Measurements from ENCODE around the gene S1PR4.

Gene S1PR4, protein sequence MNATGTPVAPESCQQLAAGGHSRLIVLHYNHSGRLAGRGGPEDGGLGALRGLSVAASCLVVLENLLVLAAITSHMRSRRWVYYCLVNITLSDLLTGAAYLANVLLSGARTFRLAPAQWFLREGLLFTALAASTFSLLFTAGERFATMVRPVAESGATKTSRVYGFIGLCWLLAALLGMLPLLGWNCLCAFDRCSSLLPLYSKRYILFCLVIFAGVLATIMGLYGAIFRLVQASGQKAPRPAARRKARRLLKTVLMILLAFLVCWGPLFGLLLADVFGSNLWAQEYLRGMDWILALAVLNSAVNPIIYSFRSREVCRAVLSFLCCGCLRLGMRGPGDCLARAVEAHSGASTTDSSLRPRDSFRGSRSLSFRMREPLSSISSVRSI

DNA sequence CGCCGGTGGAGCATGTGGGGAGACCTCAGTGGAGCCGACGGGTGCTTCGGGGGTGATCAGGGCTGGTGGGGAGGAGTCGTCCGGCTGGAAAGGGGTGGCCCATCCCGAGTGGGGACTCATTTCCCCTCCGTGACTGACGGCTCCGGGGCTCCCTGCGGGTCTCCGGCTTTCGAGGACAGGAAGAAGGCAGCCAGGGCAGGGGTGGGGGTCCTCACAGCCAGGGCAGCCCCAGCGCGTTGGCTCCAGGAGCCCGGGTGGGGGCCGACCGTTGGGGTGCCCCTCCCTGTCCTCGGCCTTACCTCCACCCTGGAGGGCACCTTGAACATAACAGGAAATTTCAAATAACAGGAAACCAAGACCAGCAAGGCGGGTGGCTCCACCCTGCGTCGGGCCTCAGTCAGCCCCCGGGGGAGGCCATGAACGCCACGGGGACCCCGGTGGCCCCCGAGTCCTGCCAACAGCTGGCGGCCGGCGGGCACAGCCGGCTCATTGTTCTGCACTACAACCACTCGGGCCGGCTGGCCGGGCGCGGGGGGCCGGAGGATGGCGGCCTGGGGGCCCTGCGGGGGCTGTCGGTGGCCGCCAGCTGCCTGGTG, at the start of gene S1PR4:
Gene S1PR4, plus strand, starts transcription at position 393 of the 596 bp plus-strand sequence. Its CDS starts 24 bp downstream, at position 417.
- no peak for TF ChIP-seq JUND (IDR thresholded peaks at IDR 0.05; ENCODE audit: low read depth)
- DNase-seq (ENCODE audit: low read depth in 1 of 2, low spot score in 1 of 2), result no peak
- in situ Hi-C loops (cut with HindIII; ENCODE audit: low pct_unique_long_range_greater_than_20kb, low sequenced_read_pairs), result no loop called here

DNA sequence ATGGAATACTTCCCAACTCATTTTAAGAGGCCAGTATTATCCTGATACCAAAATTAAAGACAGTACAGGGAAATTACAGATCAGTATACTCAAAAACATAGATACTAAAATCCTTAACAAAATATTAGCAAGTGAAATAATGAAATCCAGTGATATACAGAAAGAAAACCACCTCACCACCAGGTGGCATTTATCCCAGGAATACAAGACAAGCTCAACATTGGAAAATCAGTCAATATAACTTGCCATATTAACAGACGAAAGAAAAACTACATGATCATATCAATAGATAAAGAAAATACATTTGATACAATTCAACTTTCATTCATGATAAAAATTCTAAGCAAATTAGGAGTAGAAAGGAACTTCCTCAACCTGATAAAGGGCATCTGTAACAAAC, 49.5 kb upstream of the S1PR4 start:
- peak in 1 of 2 experiments; percentile 54 for DNase-seq (ENCODE audit: low read depth in 1 of 2, low spot score in 1 of 2)
- in situ Hi-C loops (cut with HindIII; ENCODE audit: low pct_unique_long_range_greater_than_20kb, low sequenced_read_pairs), result no loop called here
- TF ChIP-seq JUND (IDR thresholded peaks at IDR 0.05; ENCODE audit: low read depth), result no peak

DNA sequence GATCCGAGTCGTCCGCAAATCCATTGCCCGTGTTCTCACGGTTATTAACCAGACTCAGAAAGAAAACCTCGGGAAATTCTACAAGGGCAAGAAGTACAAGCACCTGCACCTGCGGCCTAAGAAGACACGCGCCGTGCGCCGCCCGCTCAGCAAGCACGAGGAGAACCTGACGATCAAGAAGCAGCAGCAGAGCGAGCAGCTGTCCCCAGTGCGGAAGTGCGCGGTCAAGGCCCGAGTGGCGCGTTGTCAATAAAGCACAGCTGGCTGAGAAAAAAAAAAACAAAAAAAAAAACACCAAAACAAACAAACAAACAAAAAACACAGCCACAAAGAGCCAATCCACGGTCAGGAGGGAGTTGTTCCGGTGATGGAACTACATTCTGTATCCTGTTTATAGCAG, 47.4 kb upstream of the S1PR4 start:
- in situ Hi-C loops (cut with HindIII; ENCODE audit: low pct_unique_long_range_greater_than_20kb, low sequenced_read_pairs), result no loop called here
- DNase-seq (ENCODE audit: low read depth in 1 of 2, low spot score in 1 of 2), result no peak
- TF ChIP-seq JUND (IDR thresholded peaks at IDR 0.05; ENCODE audit: low read depth), result no peak

DNA sequence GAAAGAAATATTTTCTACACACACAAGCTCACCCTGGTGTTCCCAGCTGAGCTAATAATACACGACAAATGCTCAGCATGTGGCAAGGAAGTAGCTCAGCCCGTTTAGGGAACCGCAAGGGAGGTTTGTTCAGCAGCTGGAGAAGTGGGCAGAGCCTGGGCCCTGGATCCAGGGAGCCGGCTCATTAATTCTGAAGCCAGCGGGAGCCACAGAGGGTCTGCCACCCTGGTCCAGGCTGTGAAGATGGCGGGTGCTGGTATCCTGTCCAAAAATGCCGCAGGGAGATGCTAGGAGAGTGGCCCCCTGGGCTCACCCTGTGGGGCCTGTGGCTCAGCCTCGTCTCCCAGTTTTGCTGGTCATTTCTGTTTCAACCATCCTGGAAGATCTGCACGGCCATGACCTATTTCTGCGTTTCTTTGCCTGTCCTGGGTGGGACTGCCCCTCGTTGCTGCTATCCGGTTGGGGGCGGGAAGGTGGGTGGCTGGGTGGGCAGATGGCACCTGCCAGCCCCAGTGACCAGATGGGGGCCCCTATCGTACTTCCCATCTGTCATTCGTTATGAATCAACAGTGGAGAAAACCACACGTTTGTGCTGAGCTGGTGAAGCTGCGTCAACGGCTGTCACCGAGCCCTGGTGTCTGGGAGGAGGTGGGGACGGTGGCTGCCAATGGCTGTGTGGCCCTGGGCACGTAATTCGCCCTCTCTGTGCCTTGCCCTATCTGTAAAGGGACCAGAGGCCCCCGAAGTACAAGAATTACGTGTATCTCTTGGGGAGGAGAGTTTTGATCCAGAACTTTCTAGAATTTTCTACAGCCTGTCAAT, 45.4 kb upstream of the S1PR4 start:
- no peak for TF ChIP-seq JUND (IDR thresholded peaks at IDR 0.05; ENCODE audit: low read depth)
- DNase-seq (ENCODE audit: low read depth in 1 of 2, low spot score in 1 of 2), result peak in 1 of 2 experiments; percentile 61
- in situ Hi-C loops (cut with HindIII; ENCODE audit: low pct_unique_long_range_greater_than_20kb, low sequenced_read_pairs), result no loop called here

DNA sequence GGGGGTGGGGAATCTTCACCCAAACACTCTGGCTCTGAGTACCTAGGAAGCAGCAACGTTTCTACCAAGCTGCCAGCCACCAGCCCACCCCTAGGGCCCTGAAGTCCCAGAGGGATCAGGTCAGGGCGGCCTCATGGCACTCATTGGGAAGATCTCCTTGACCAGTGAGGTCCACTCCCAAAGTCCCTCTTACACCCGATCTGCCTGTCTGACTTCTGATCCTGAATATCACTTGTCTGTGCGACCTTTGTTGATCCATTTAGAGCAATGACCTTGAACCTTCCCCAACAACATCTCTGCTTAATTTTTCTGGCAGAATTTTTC, 44.8 kb upstream of the S1PR4 start:
- in situ Hi-C loops (cut with HindIII; ENCODE audit: low pct_unique_long_range_greater_than_20kb, low sequenced_read_pairs), result no loop called here
- DNase-seq (ENCODE audit: low read depth in 1 of 2, low spot score in 1 of 2), result no peak
- TF ChIP-seq JUND (IDR thresholded peaks at IDR 0.05; ENCODE audit: low read depth), result no peak

DNA sequence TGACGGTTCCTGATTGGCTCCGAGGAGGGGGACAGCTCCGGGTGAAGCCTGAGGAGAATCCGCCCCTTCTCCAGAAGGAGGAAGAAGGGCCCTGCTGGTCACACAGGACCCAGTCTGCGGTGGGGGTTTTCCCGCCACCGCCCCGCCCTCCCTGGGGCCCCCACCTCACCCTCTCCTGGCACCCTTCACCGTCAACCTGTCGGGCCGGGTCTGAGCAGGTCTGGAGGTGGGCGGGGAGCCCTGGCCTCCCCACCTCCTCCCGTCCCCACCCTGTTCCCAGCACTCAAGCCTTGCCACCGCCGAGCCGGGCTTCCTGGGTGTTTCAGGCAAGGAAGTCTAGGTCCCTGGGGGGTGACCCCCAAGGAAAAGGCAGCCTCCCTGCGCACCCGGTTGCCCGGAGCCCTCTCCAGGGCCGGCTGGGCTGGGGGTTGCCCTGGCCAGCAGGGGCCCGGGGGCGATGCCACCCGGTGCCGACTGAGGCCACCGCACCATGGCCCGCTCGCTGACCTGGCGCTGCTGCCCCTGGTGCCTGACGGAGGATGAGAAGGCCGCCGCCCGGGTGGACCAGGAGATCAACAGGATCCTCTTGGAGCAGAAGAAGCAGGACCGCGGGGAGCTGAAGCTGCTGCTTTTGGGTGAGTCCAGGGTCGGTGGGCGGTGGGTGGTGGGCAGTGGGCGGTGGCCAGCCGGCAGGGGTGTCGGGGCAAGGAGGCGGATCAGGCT, 42.4 kb upstream of the S1PR4 start, which contains the start of gene GNA15:
Gene GNA15, plus strand, starts transcription at position 73 of the 723 bp plus-strand sequence. Its CDS starts 418 bp downstream, at position 491.
- in situ Hi-C loops (cut with HindIII; ENCODE audit: low pct_unique_long_range_greater_than_20kb, low sequenced_read_pairs), result no loop called here
- no peak for DNase-seq (ENCODE audit: low read depth in 1 of 2, low spot score in 1 of 2)
- TF ChIP-seq JUND (IDR thresholded peaks at IDR 0.05; ENCODE audit: low read depth), result no peak

DNA sequence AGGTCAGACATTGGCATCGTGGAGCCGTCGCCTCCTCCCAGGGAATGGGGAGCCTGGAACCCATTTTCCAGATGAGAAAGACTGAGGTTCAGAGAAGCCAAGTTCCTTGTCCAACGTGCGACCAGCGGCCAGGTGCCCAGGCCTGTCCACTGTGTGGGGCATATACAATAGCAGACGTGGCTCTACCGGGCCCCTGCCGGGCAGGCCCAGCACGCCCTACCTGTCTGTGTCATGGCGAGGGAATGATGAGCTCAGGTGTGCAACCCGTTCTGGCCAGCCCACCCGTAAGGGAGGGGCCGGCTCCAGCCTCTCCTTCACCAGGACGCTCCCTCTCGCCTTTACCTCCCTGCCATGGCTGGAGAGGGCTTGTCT, 41.9 kb upstream of the S1PR4 start:
- in situ Hi-C loops (cut with HindIII; ENCODE audit: low pct_unique_long_range_greater_than_20kb, low sequenced_read_pairs), result no loop called here
- no peak for DNase-seq (ENCODE audit: low read depth in 1 of 2, low spot score in 1 of 2)
- no peak for TF ChIP-seq JUND (IDR thresholded peaks at IDR 0.05; ENCODE audit: low read depth)

DNA sequence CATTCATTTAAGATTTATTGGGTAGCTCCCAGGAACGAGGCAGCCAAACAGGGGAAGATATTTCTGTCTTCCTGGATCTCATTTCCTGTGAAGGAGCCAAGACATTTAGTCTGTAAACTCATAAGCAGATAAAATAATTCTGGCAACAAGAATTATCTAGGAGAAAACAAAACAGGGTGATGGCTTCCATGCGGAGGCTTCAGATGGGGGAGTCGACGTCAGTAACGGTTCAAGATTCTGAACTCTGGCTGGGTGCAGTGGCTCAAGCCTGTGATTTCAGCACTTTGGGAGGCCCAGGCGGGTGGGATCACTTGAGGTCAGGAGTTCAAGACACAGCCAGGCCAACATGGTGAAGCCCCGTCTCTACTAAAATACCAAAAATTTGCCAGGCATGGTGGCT, 41.5 kb upstream of the S1PR4 start:
- DNase-seq (ENCODE audit: low read depth in 1 of 2, low spot score in 1 of 2), result no peak
- in situ Hi-C loops (cut with HindIII; ENCODE audit: low pct_unique_long_range_greater_than_20kb, low sequenced_read_pairs), result no loop called here
- no peak for TF ChIP-seq JUND (IDR thresholded peaks at IDR 0.05; ENCODE audit: low read depth)

DNA sequence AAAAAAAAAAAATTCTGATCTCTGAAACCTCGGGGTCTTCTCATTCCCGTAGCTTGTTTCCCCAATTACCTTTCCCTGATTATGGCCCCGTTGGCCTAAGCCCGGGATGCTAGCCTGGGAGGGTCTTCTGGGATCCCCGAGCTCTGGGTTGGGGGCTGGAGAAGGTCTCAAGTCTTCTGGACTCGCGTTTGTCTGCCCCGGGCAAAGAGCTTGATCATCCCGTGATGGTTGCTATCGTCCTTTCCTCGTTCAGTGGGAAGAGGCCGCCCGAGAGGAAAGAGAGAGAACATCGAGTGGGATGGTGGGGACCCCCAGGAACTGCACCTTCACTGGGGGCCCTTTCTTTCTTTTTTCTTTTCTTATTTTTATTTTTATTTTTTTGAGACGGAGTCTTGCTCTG, 40.3 kb upstream of the S1PR4 start:
- TF ChIP-seq JUND (IDR thresholded peaks at IDR 0.05; ENCODE audit: low read depth), result no peak
- in situ Hi-C loops (cut with HindIII; ENCODE audit: low pct_unique_long_range_greater_than_20kb, low sequenced_read_pairs), result no loop called here
- DNase-seq (ENCODE audit: low read depth in 1 of 2, low spot score in 1 of 2), result no peak

DNA sequence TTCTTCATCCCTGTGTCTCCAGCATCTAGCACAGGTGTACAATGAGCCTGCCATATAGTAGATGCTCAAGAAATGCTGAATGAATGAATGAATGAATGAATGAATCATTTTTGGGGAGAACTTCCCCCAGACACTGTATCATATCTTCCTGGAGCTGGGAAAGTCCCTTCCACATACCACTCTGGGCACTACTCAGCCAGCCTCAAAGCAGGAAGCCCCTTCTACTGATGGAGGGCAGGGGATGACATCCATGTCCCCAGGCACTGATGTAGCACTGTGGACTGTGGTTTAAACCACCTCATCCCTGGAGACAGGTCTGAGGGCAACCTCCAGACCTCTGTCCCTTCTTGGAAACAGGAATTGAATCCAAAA, 37.9 kb upstream of the S1PR4 start:
- in situ Hi-C loops (cut with HindIII; ENCODE audit: low pct_unique_long_range_greater_than_20kb, low sequenced_read_pairs), result no loop called here
- no peak for TF ChIP-seq JUND (IDR thresholded peaks at IDR 0.05; ENCODE audit: low read depth)

DNA sequence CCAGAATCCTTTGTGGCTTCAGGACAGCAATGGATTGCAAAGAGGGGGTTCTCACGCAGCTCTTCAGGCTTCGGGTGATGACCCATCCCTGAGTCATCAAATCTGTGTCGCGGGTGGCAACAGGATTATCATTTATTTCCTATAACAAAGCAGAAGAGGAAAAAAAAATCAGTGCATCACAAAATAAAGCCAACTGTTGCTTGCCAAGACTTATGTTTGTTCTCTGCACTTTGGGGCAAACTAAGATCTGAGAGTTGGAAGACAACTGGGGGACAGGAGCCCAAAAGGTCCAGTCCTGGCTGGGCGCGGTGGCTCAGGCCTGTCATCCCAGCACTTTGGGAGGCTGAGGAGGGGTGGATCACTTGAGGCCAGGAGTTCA, 36.3 kb upstream of the S1PR4 start:
- in situ Hi-C loops (cut with HindIII; ENCODE audit: low pct_unique_long_range_greater_than_20kb, low sequenced_read_pairs), result no loop called here
- no peak for TF ChIP-seq JUND (IDR thresholded peaks at IDR 0.05; ENCODE audit: low read depth)
- no peak for DNase-seq (ENCODE audit: low read depth in 1 of 2, low spot score in 1 of 2)

More for the DNA sequence above, 37.9 kb upstream of the S1PR4 start:
- DNase-seq (ENCODE audit: low read depth in 1 of 2, low spot score in 1 of 2), result no peak

DNA sequence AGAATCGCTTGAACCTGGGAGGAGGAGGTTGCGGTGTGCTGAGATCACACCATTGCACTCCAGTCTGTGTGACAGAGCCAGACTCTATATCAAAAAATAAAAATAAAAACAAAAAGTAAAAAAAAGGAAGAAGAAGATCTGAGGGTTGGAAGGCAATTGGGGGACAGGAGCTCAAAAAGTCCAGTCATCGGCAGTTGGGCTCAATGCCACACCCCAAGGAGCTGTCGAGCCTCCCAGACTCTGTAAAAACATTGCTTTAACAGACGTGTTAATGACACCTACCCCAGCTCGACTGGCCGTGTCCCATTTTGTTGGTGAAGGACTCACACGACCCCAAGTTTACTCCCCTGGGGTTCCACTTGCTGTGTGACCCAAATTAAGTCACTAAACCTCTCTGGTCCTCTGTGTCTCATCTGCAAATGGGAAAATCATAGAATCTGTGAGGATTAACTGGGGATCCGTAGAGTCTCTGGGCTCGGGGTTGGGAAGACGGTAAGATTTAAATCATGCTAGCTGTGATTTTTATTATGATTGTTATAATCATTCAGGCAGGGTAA, 35.7 kb upstream of the S1PR4 start:
- no peak for DNase-seq (ENCODE audit: low read depth in 1 of 2, low spot score in 1 of 2)

More for the DNA sequence above, 35.7 kb upstream of the S1PR4 start:
- no peak for TF ChIP-seq JUND (IDR thresholded peaks at IDR 0.05; ENCODE audit: low read depth)
- in situ Hi-C loops (cut with HindIII; ENCODE audit: low pct_unique_long_range_greater_than_20kb, low sequenced_read_pairs), result no loop called here

All from T47D (cell line).